MM.1S (cell line): Measurements from ENCODE around the gene TSPAN17.

Experiments used
- DNase-seq: peaks from one replicate; pipeline ENCODE4 v3.0.0-alpha.2; 2015
- H2AFZ ChIP-seq: fragments of 300-600 bp; sonication (generic); 2 replicates; pipeline ENCODE4 v1.6.0; 2016; ENCODE audit warnings: antibody characterized with exemption, low read length
- H3F3A ChIP-seq: fragments of 300-600 bp; sonication (generic); 2 replicates; pipeline ENCODE4 v1.6.1; 2016; ENCODE audit warnings: mild to moderate bottlenecking, antibody characterized with exemption, low read length, moderate library complexity, mixed read lengths; ENCODE audit not compliant: insufficient read depth
- H3K27ac ChIP-seq: fragments of 300-600 bp; sonication (generic); 2 replicates; pipeline ENCODE4 v1.5.1; 2016; ENCODE audit warnings: mild to moderate bottlenecking, low read length
- H3K27me3 ChIP-seq: fragments of 300-600 bp; sonication (generic); replicated peaks from 2 replicates; pipeline ENCODE4 v1.6.0; 2016; ENCODE audit warnings: low read length; ENCODE audit not compliant: insufficient read depth
- H3K36me3 ChIP-seq: fragments of 300-600 bp; sonication (generic); replicated peaks from 2 replicates; pipeline ENCODE4 v1.6.1; 2016; ENCODE audit warnings: mild to moderate bottlenecking, low read length, mixed read lengths; ENCODE audit not compliant: insufficient read depth
- H3K4me1 ChIP-seq: fragments of 300-600 bp; sonication (generic); 2 replicates; pipeline ENCODE4 v1.6.1; 2016; ENCODE audit warnings: low read length, mixed read lengths
- H3K4me2 ChIP-seq: fragments of 300-600 bp; sonication (generic); 2 replicates; pipeline ENCODE4 v1.6.0; 2016; ENCODE audit warnings: low read depth, low read length
- H3K4me3 ChIP-seq: fragments of 300-600 bp; sonication (generic); 2 replicates; pipeline ENCODE4 v1.5.1; 2016; ENCODE audit warnings: low read length, mixed read lengths
- H3K79me2 ChIP-seq: fragments of 300-600 bp; sonication (generic); 2 replicates; pipeline ENCODE4 v1.6.1; 2016; ENCODE audit warnings: mixed run types, low read length, mixed read lengths
- H3K9ac ChIP-seq: fragments of 300-600 bp; sonication (generic); 2 replicates; pipeline ENCODE4 v1.6.1; 2016; ENCODE audit warnings: low read length, mixed read lengths
- H3K9me2 ChIP-seq: fragments of 300-600 bp; sonication (generic); replicated peaks from 2 replicates; pipeline ENCODE4 v1.6.1; 2016; ENCODE audit warnings: mild to moderate bottlenecking, low read length, mixed read lengths; ENCODE audit not compliant: insufficient read depth
- H3K9me3 ChIP-seq: fragments of 300-600 bp; sonication (generic); replicated peaks from 2 replicates; pipeline ENCODE4 v1.6.1; 2016; ENCODE audit warnings: mild to moderate bottlenecking, low read length, mixed read lengths; ENCODE audit not compliant: insufficient read depth
- H4K20me1 ChIP-seq: fragments of 300-600 bp; sonication (generic); 2 replicates; pipeline ENCODE4 v1.6.1; 2016; ENCODE audit warnings: mild to moderate bottlenecking, low read length, moderate library complexity, mixed read lengths; ENCODE audit not compliant: insufficient read depth
- EZH2 ChIP-seq: fragments of 300-600 bp; sonication (generic); optimal IDR thresholded peaks from 2 replicates; pipeline ENCODE3; 2017; ENCODE audit warnings: low read depth, mild to moderate bottlenecking, antibody characterized with exemption, low read length, mixed read lengths
- EZH2phosphoT487 ChIP-seq: fragments of 300-600 bp; sonication (generic); IDR thresholded peaks from 2 replicates; pipeline ENCODE4 v1.6.1; 2018; ENCODE audit warnings: antibody characterized with exemption, low read length
- TF ChIP-seq, protein P1 (sequence below): fragments of 300-600 bp; sonication (generic); IDR thresholded peaks from 2 replicates; pipeline ENCODE4 v1.5.1; 2016; ENCODE audit warnings: antibody characterized with exemption, low read length, mixed read lengths

Gene TSPAN17

DNA sequence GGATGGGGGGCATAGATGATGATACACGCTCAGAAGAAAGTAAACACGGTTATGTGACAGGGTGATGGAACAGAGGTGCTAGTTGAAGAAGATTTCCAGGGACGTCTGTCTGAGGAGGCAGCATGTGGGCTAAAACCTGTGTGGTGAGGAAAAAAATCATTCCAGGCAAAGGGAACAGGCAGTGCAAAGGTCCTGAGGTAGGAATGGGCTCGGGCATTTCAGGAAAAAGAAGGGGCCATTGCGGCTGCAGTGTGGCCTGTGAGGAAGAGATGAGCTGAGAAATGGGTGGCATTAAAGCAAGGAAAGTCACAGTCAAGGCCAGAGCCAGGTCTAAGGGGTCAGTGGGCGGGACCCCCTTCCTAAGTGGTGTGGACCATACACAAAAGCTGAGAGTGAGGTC, 18.2 kb downstream of the TSPAN17 start:
- Histone ChIP-seq H3K27ac (no peak overlapping the region), H3F3A (peaks cover 2% of the 10 kb centered on the region), H3K36me3 (no peaks in the 10 kb centered on the region), H3K4me3 (no peak overlapping the region), H3K4me2 (no peak overlapping the region), H3K9me2 (no peaks in the 10 kb centered on the region), H3K27me3 (peaks cover 50% of the 10 kb centered on the region), H4K20me1 (no peaks in the 10 kb centered on the region), H3K9ac (no peak overlapping the region), H3K4me1 (peaks cover 9% of the 10 kb centered on the region), H2AFZ (no peak overlapping the region), H3K9me3 (no peaks in the 10 kb centered on the region), H3K79me2 (no peaks in the 10 kb centered on the region)
- no peak for DNase-seq
- TF ChIP-seq, protein P1, sequence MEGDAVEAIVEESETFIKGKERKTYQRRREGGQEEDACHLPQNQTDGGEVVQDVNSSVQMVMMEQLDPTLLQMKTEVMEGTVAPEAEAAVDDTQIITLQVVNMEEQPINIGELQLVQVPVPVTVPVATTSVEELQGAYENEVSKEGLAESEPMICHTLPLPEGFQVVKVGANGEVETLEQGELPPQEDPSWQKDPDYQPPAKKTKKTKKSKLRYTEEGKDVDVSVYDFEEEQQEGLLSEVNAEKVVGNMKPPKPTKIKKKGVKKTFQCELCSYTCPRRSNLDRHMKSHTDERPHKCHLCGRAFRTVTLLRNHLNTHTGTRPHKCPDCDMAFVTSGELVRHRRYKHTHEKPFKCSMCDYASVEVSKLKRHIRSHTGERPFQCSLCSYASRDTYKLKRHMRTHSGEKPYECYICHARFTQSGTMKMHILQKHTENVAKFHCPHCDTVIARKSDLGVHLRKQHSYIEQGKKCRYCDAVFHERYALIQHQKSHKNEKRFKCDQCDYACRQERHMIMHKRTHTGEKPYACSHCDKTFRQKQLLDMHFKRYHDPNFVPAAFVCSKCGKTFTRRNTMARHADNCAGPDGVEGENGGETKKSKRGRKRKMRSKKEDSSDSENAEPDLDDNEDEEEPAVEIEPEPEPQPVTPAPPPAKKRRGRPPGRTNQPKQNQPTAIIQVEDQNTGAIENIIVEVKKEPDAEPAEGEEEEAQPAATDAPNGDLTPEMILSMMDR: no peak
- no peak for TF ChIP-seq EZH2
- TF ChIP-seq EZH2phosphoT487: no peak

DNA sequence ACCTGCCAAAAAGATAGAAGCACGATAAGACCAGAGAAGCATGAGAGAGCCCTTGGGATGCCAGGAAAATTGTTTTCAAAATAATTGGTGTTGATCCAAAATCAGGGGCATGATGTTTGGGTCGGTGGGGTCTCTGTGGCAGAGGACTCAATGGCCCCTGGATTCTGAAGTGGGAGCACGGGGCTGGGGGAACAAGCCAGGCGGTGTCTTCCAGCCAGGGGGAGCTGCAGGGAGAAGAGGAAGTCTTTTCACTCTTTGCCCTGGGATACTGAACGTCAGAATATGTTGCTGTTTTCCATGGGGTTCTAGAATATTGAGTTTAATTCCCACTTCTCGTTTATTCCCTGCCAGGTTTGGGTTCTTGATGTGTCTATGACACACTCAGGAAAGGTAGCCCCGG, 20.4 kb downstream of the TSPAN17 start:
- Histone ChIP-seq H3K4me1 (0 out of 2 replicates have a peak, but pooled peaks cover 3% of the 10 kb centered on the region), H3K9me3 (no peaks in the 10 kb centered on the region), H3K9me2 (no peaks in the 10 kb centered on the region), H3K9ac (no peak overlapping the region), H4K20me1 (no peaks in the 10 kb centered on the region), H3K4me2 (no peak overlapping the region), H3K27me3 (peaks cover 46% of the 10 kb centered on the region), H3K27ac (no peak overlapping the region), H3K4me3 (no peak overlapping the region), H3F3A (no peaks in the 10 kb centered on the region), H2AFZ (no peak overlapping the region), H3K36me3 (no peaks in the 10 kb centered on the region), H3K79me2 (no peaks in the 10 kb centered on the region)
- TF ChIP-seq, protein P1: no peak
- TF ChIP-seq EZH2 (no peak), EZH2phosphoT487 (no peak)
- DNase-seq: no peak

DNA sequence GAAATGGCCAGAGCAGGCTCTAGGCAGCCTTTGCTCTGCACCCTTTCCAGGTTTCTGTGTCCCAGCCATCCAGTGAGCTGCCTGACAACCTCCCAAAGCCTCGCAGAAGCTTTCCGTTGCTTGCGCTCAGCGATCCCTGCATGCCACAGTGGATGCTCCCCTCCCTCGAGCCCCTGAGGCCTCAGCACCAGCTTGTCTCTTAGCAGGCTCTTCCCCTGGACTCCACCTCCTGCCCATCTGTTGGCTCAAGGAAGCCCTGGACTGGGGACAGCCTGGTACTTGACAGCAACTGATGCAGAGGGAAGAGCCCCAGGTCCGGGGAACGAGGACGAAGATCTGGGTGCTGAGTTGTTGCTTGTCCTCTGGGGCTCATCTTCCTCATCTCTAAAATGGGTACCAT, 23.2 kb downstream of the TSPAN17 start:
- Histone ChIP-seq H3K4me1 (0 out of 2 replicates have a peak, but pooled peaks cover 3% of the 10 kb centered on the region), H3K9me2 (no peaks in the 10 kb centered on the region), H4K20me1 (no peaks in the 10 kb centered on the region), H3F3A (no peaks in the 10 kb centered on the region), H3K4me3 (no peak overlapping the region), H3K79me2 (no peaks in the 10 kb centered on the region), H3K27ac (no peak overlapping the region), H3K36me3 (no peaks in the 10 kb centered on the region), H3K27me3 (peaks cover 34% of the 10 kb centered on the region; the same call in 1 of the 2 replicates), H3K9me3 (no peaks in the 10 kb centered on the region), H3K4me2 (no peak overlapping the region), H3K9ac (no peak overlapping the region), H2AFZ (no peak overlapping the region)
- no peak for DNase-seq
- TF ChIP-seq EZH2 (no peak), EZH2phosphoT487 (no peak)
- TF ChIP-seq, protein P1: no peak
